Epithelial cell of esophagus (primary cell): Measurements from ENCODE around the gene UCK2.

Experiments used
- DNase-seq: peaks from one replicate; pipeline ENCODE4 v3.0.0; 2010; ENCODE audit warnings: low read depth
- H3K4me3 ChIP-seq: 2 replicates; pipeline ENCODE4 v1.5.1; 2011; ENCODE audit warnings: mild to moderate bottlenecking, low read length, control low read depth
- CTCF ChIP-seq: IDR thresholded peaks from 2 replicates; pipeline ENCODE4 v1.5.1; 2011; ENCODE audit warnings: low read depth, mild to moderate bottlenecking, low read length, control low read depth, inconsistent platforms; ENCODE audit not compliant: insufficient read depth; ENCODE audit errors: missing control alignments

The UCK2 gene

GRCh38 chr1:165858364-165858823, 31.0 kb downstream of the UCK2 start:
- H3K4me3 ChIP-seq: no peak overlapping the region
- no peak for DNase-seq
- no peak for TF ChIP-seq CTCF

- H3K4me3 ChIP-seq: no peak overlapping the region
- no peak for DNase-seq
- no peak for TF ChIP-seq CTCF
Measured at GRCh38 chr1:165858967-165859845, 31.8 kb downstream of the UCK2 start.

GRCh38 chr1:165860065-165860464, 32.7 kb downstream of the UCK2 start:
- no peak for TF ChIP-seq CTCF
- no peak overlapping the region for H3K4me3 ChIP-seq
- no peak for DNase-seq

GRCh38 chr1:165861911-165862310, 34.5 kb downstream of the UCK2 start:
- DNase-seq: no peak
- no peak for TF ChIP-seq CTCF
- no peak overlapping the region for H3K4me3 ChIP-seq

- no peak for TF ChIP-seq CTCF
- H3K4me3 ChIP-seq: no peak overlapping the region
- no peak for DNase-seq
Measured at GRCh38 chr1:165862448-165862847, 35.0 kb downstream of the UCK2 start.

- DNase-seq: no peak
- no peak overlapping the region for H3K4me3 ChIP-seq
- TF ChIP-seq CTCF: no peak
Measured at GRCh38 chr1:165863346-165863745, 35.9 kb downstream of the UCK2 start.
